ENCODE measurements around the gene TMEM171. TPM values are rescaled to one million over a fixed set of nuclear protein-coding genes. Genes with fewer than 3 reads are reported as not detected.

The TMEM171 gene
- total and polyA plus RNA-seq, 2 experiments from 2014 or later: 1.3 to 2.0 TPM

- Histone ChIP-seq H3K4me3 (no peak overlapping the region), H3K4me1 (ENCODE audit: insufficient read depth) (no peaks in the 10 kb centered on the region), H3K79me2 (no peaks in the 10 kb centered on the region), H3K9me3 (ENCODE audit: low read depth) (no peaks in the 10 kb centered on the region), H3K27me3 (no peaks in the 10 kb centered on the region), H3K4me2 (no peak overlapping the region), H3K36me3 (replicated peaks; ENCODE audit: insufficient read depth, low read depth) (no peaks in the 10 kb centered on the region), H2AFZ (no peak overlapping the region), H4K20me1 (ENCODE audit: insufficient read depth, poor library complexity, severe bottlenecking) (no peaks in the 10 kb centered on the region), H3K27ac (no peak overlapping the region), H3K9me2 (replicated peaks; ENCODE audit: insufficient read depth) (no peaks in the 10 kb centered on the region)
- DNase-seq (ENCODE audit: low spot score): no peak
- 74% methylated on average over 14 of the region's 14 CpGs for WGBS (ENCODE audit: low lambda C conversion rate, missing lambda C conversion rate)
- no peak for TF ChIP-seq EZH2phosphoT487 (IDR thresholded peaks at IDR 0.05; ENCODE audit: low read depth, severe bottlenecking, unreplicated experiment)
- no peak for TF ChIP-seq EZH2 (IDR thresholded peaks at IDR 0.05; ENCODE audit: borderline replicate concordance)
- TF ChIP-seq CTCF (IDR thresholded peaks at IDR 0.05; ENCODE audit: poor library complexity): no peak
Measured at GRCh38 chr5:73152411-73153388, 32.3 kb downstream of the TMEM171 start.

GRCh38 chr5:73153513-73153912 is 33.1 kb downstream of the TMEM171 start:
- H3K4me2 ChIP-seq: no peak overlapping the region
- no peak for DNase-seq (ENCODE audit: low spot score)
- H3K79me2 ChIP-seq: no peaks in the 10 kb centered on the region
- TF ChIP-seq CTCF (IDR thresholded peaks at IDR 0.05; ENCODE audit: poor library complexity) (no peak), EZH2phosphoT487 (IDR thresholded peaks at IDR 0.05; ENCODE audit: low read depth, severe bottlenecking, unreplicated experiment) (no peak), EZH2 (IDR thresholded peaks at IDR 0.05; ENCODE audit: borderline replicate concordance) (no peak)
- H3K36me3 ChIP-seq (replicated peaks; ENCODE audit: insufficient read depth, low read depth): no peaks in the 10 kb centered on the region
- H4K20me1 ChIP-seq (ENCODE audit: insufficient read depth, poor library complexity, severe bottlenecking): no peaks in the 10 kb centered on the region
- no peaks in the 10 kb centered on the region for H3K4me1 ChIP-seq (ENCODE audit: insufficient read depth)
- H3K9me2 ChIP-seq (replicated peaks; ENCODE audit: insufficient read depth): no peaks in the 10 kb centered on the region
- H3K4me3 ChIP-seq: no peak overlapping the region
- H2AFZ ChIP-seq: no peak overlapping the region
- no peaks in the 10 kb centered on the region for H3K9me3 ChIP-seq (ENCODE audit: low read depth)
- H3K27ac ChIP-seq: no peak overlapping the region
- H3K27me3 ChIP-seq: no peaks in the 10 kb centered on the region
- WGBS (ENCODE audit: low lambda C conversion rate, missing lambda C conversion rate): 66% methylated on average over 7 of the region's 7 CpGs

- H3K36me3 ChIP-seq (replicated peaks; ENCODE audit: insufficient read depth, low read depth): no peaks in the 10 kb centered on the region
- no peaks in the 10 kb centered on the region for H3K79me2 ChIP-seq
- no peaks in the 10 kb centered on the region for H3K9me3 ChIP-seq (ENCODE audit: low read depth)
- H3K4me2 ChIP-seq: no peak overlapping the region
- H4K20me1 ChIP-seq (ENCODE audit: insufficient read depth, poor library complexity, severe bottlenecking): no peaks in the 10 kb centered on the region
- H2AFZ ChIP-seq: no peak overlapping the region
- H3K9me2 ChIP-seq (replicated peaks; ENCODE audit: insufficient read depth): no peaks in the 10 kb centered on the region
- no peak for TF ChIP-seq EZH2phosphoT487 (IDR thresholded peaks at IDR 0.05; ENCODE audit: low read depth, severe bottlenecking, unreplicated experiment)
- no peak for TF ChIP-seq CTCF (IDR thresholded peaks at IDR 0.05; ENCODE audit: poor library complexity)
- TF ChIP-seq EZH2 (IDR thresholded peaks at IDR 0.05; ENCODE audit: borderline replicate concordance): no peak
- H3K27me3 ChIP-seq: no peaks in the 10 kb centered on the region
- DNase-seq (ENCODE audit: low spot score): no peak
- 82% methylated on average over 5 of the region's 5 CpGs for WGBS (ENCODE audit: low lambda C conversion rate, missing lambda C conversion rate)
- no peaks in the 10 kb centered on the region for H3K4me1 ChIP-seq (ENCODE audit: insufficient read depth)
- no peak overlapping the region for H3K4me3 ChIP-seq
- H3K27ac ChIP-seq: no peak overlapping the region
Measured at GRCh38 chr5:73154208-73155006, 34.0 kb downstream of the TMEM171 start.

Measured in hepatocyte (in vitro differentiated cells).